Measurements from ENCODE around the gene ANO6. TPM values are rescaled to one million over a fixed set of nuclear protein-coding genes. Genes with fewer than 3 reads are reported as not detected.

Gene ANO6
- total RNA-seq, 1 experiment from 2014 or later = 51.4 TPM

- Histone ChIP-seq H3K4me2 (no peak overlapping the region), H3K4me3 (no peak overlapping the region), H3K9me2 (ENCODE audit: insufficient read depth) (no peaks in the 10 kb centered on the region), H3K9me3 (ENCODE audit: insufficient read depth, low read depth) (no peaks in the 10 kb centered on the region), H4K20me1 (ENCODE audit: insufficient read depth) (0 out of 2 replicates have a peak, but pooled peaks cover 3% of the 10 kb centered on the region), H2AFZ (no peak overlapping the region), H3K27me3 (ENCODE audit: insufficient read depth, low read depth) (no peaks in the 10 kb centered on the region), H3K36me3 (ENCODE audit: low read depth) (0 out of 2 replicates have a peak, but pooled peaks cover 9% of the 10 kb centered on the region), H3K27ac (no peak overlapping the region), H3F3A (ENCODE audit: insufficient read depth, low read depth) (no peaks in the 10 kb centered on the region), H3K4me1 (replicated peaks; ENCODE audit: insufficient read depth) (no peaks in the 10 kb centered on the region), H3K79me2 (ENCODE audit: low read depth) (peaks cover 93% of the 10 kb centered on the region)
- CTCF ChIA-PET = no interaction called here
- intact Hi-C loops (cut with micrococcal nuclease; ENCODE audit: unreplicated experiment) = no loop called here
- no TSS peak for BruUV-seq (replicated peaks)
- POLR2A ChIA-PET (ENCODE audit: unreplicated experiment) = no interaction called here
- TF ChIP-seq EZH2 (IDR thresholded peaks at IDR 0.05; ENCODE audit: low read depth) (no peak), CTCF (conservative IDR thresholded peaks at IDR 0.05) (no peak)
- no peak for DNase-seq
These were observed 28.1 kb downstream of the ANO6 start for GRCh38 chr12:45243963-45244362.

GRCh38 chr12:45244561-45245343, 28.9 kb downstream of the ANO6 start:
- H3K9me2 ChIP-seq (ENCODE audit: insufficient read depth) = no peaks in the 10 kb centered on the region
- intact Hi-C loops (cut with micrococcal nuclease; ENCODE audit: unreplicated experiment) = no loop called here
- 0 out of 2 replicates have a peak, but pooled peaks cover 9% of the 10 kb centered on the region for H3K36me3 ChIP-seq (ENCODE audit: low read depth)
- no peaks in the 10 kb centered on the region for H3F3A ChIP-seq (ENCODE audit: insufficient read depth, low read depth)
- ChIA-PET CTCF (no interaction called here), POLR2A (ENCODE audit: unreplicated experiment) (no interaction called here)
- no peaks in the 10 kb centered on the region for H3K27me3 ChIP-seq (ENCODE audit: insufficient read depth, low read depth)
- no TSS peak for BruUV-seq (replicated peaks)
- no peak overlapping the region for H2AFZ ChIP-seq
- H3K4me3 ChIP-seq = no peak overlapping the region
- H3K27ac ChIP-seq = no peak overlapping the region
- H3K9me3 ChIP-seq (ENCODE audit: insufficient read depth, low read depth) = no peaks in the 10 kb centered on the region
- DNase-seq = no peak
- H3K79me2 ChIP-seq (ENCODE audit: low read depth) = peaks cover 93% of the 10 kb centered on the region
- TF ChIP-seq EZH2 (IDR thresholded peaks at IDR 0.05; ENCODE audit: low read depth) (no peak), CTCF (conservative IDR thresholded peaks at IDR 0.05) (no peak)
- 0 out of 2 replicates have a peak, but pooled peaks cover 3% of the 10 kb centered on the region for H4K20me1 ChIP-seq (ENCODE audit: insufficient read depth)
- H3K4me2 ChIP-seq = no peak overlapping the region
- H3K4me1 ChIP-seq (replicated peaks; ENCODE audit: insufficient read depth) = no peaks in the 10 kb centered on the region

GRCh38 chr12:45246236-45246635, 30.3 kb downstream of the ANO6 start:
- H3K4me3 ChIP-seq = no peak overlapping the region
- H3F3A ChIP-seq (ENCODE audit: insufficient read depth, low read depth) = no peaks in the 10 kb centered on the region
- H3K36me3 ChIP-seq (ENCODE audit: low read depth) = 0 out of 2 replicates have a peak, but pooled peaks cover 9% of the 10 kb centered on the region
- no peaks in the 10 kb centered on the region for H3K27me3 ChIP-seq (ENCODE audit: insufficient read depth, low read depth)
- no peak overlapping the region for H3K4me2 ChIP-seq
- H4K20me1 ChIP-seq (ENCODE audit: insufficient read depth) = 0 out of 2 replicates have a peak, but pooled peaks cover 3% of the 10 kb centered on the region
- intact Hi-C loops (cut with micrococcal nuclease; ENCODE audit: unreplicated experiment) = no loop called here
- TF ChIP-seq EZH2 (IDR thresholded peaks at IDR 0.05; ENCODE audit: low read depth) (no peak), CTCF (conservative IDR thresholded peaks at IDR 0.05) (no peak)
- CTCF ChIA-PET = no interaction called here
- no peaks in the 10 kb centered on the region for H3K9me2 ChIP-seq (ENCODE audit: insufficient read depth)
- POLR2A ChIA-PET (ENCODE audit: unreplicated experiment) = no interaction called here
- H2AFZ ChIP-seq = no peak overlapping the region
- BruUV-seq (replicated peaks) = no TSS peak
- DNase-seq = no peak
- peaks cover 93% of the 10 kb centered on the region for H3K79me2 ChIP-seq (ENCODE audit: low read depth)
- H3K4me1 ChIP-seq (replicated peaks; ENCODE audit: insufficient read depth) = no peaks in the 10 kb centered on the region
- H3K9me3 ChIP-seq (ENCODE audit: insufficient read depth, low read depth) = no peaks in the 10 kb centered on the region
- H3K27ac ChIP-seq = no peak overlapping the region
